Measurements from ENCODE around the gene ENDOV. TPM values are rescaled to one million over a fixed set of nuclear protein-coding genes. Genes with fewer than 3 reads are reported as not detected.

Gene ENDOV
- total and polyA plus RNA-seq, 2 donors (not counting 3 experiments of a cell fraction or from before 2014, with no cell fraction given) = 20.4 to 25.9 TPM

GRCh38 chr17:80455336-80455710, 40.4 kb downstream of the ENDOV start:
- ChIA-PET CTCF (interaction anchor here (0.8 to 2.8 kb wide), 10 partner anchors 13 to 568 kb away, joined by 3 to 12 read pairs (median 4); no protein-coding TSS in a partner anchor), POLR2A (interaction anchor here (0.8 to 1.0 kb wide), 2 partner anchors 19 to 21 kb away, joined by 4 read pairs; partner anchors contain the start of gene NPTX1)
- no peak for FAIRE-seq
- Histone ChIP-seq H3K36me3 (ENCODE audit: control insufficient read depth in 2 of 2, extremely low read depth in 1 of 2, insufficient read depth in 2 of 2, low read length in 2 of 2) (no peaks in the 10 kb centered on the region), H3K4me3 (replicated peaks in 1 of 3; ENCODE audit: insufficient read depth in 1 of 3, low read depth in 1 of 3, low read length in 3 of 3) (peak overlapping the region; percentile 40 to 69 (median 56)), H3K27ac (ENCODE audit: insufficient read depth, low read depth, low read length) (peak overlapping the region; percentile 72), H3K9ac (replicated peaks; ENCODE audit: extremely low read depth, insufficient read depth, low read length) (peak overlapping the region; percentile 89), H3K4me2 (ENCODE audit: insufficient read depth, low read length) (peak overlapping the region; percentile 89), H2AFZ (ENCODE audit: low read depth, low read length) (peak overlapping the region; percentile 54), H3K9me1 (replicated peaks; ENCODE audit: control insufficient read depth, extremely low read depth, insufficient read depth, low read length) (no peaks in the 10 kb centered on the region), H4K20me1 (replicated peaks; ENCODE audit: control insufficient read depth, extremely low read depth, insufficient read depth, low read length) (no peaks in the 10 kb centered on the region), H3K4me1 (ENCODE audit: control insufficient read depth, extremely low read depth, insufficient read depth, low read length) (peaks cover 9% of the 10 kb centered on the region), H3K79me2 (ENCODE audit: control insufficient read depth, insufficient read depth, low read length) (no peaks in the 10 kb centered on the region), H3K27me3 (ENCODE audit: control insufficient read depth in 2 of 2, insufficient read depth in 2 of 2, low read length in 2 of 2) (peaks cover 0 to 6% of the 10 kb centered on the region in 2 experiments), H3K9me3 (replicated peaks; ENCODE audit: control insufficient read depth, insufficient read depth, low read length) (no peaks in the 10 kb centered on the region)
- intact Hi-C loops (cut with micrococcal nuclease) = loop anchor here (2.0 kb wide), 1 partner anchor 23 kb away; no protein-coding TSS in a partner anchor
- no TSS peak for BruUV-seq (replicated peaks)
- no peak for DNase-seq (ENCODE audit: low read depth, low spot score)
- dilution Hi-C loops (cut with MboI; ENCODE audit: extremely low pct_ligation_motif_present, low sequenced_read_pairs) = no loop called here
- no peak for TF ChIP-seq JUN (IDR thresholded peaks at IDR 0.05; ENCODE audit: borderline replicate concordance, insufficient read depth, insufficient read length, low read depth)
- TF ChIP-seq POLR2A (IDR thresholded peaks at IDR 0.05; ENCODE audit: low read depth, low read length) = no peak
- TF ChIP-seq CTCF (IDR thresholded peaks at IDR 0.05; ENCODE audit: extremely low read depth in 1 of 2, insufficient read depth in 1 of 2, low read depth in 1 of 2, low read length in 2 of 2) = no peak
- no peak for TF ChIP-seq FOS (IDR thresholded peaks at IDR 0.05; ENCODE audit: borderline replicate concordance, insufficient read depth, low read length)
- TF ChIP-seq MAX (IDR thresholded peaks at IDR 0.05; ENCODE audit: insufficient read depth, insufficient read length) = no peak
- TF ChIP-seq EZH2 (IDR thresholded peaks at IDR 0.05; ENCODE audit: borderline replicate concordance, low read depth, low read length, severe bottlenecking) = no peak
- TF ChIP-seq POLR2AphosphoS5 (IDR thresholded peaks at IDR 0.05; ENCODE audit: insufficient read depth, low read depth, low read length) = no peak
- no peak for TF ChIP-seq GATA2 (IDR thresholded peaks at IDR 0.05; ENCODE audit: insufficient read depth, insufficient read length, low read depth, low read length)
- no peak for TF ChIP-seq MYC (IDR thresholded peaks at IDR 0.05; ENCODE audit: low read depth, low read length)

Measured in endothelial cell of umbilical vein (primary cell).